Measurements from ENCODE around the gene TMPRSS6. TPM values are rescaled to one million over a fixed set of nuclear protein-coding genes. Genes with fewer than 3 reads are reported as not detected.
"Not testable (repeated sequence)": the region's sequence is repeated elsewhere in the genome, so short reads cannot be mapped to it uniquely, and the experiment has no call there.

Gene TMPRSS6
- total RNA-seq, 1 donor from 2014 or later = not detected

GRCh38 chr22:37075822-37076433 is 33.6 kb downstream of the TMPRSS6 start:
- intact Hi-C loops (cut with DNase I) = no loop called here
- no peak overlapping the region for H3K4me3 ChIP-seq
- no peaks in the 10 kb centered on the region for H3K9me3 ChIP-seq
- H3K27ac ChIP-seq = no peak overlapping the region
- no peak for DNase-seq (ENCODE audit: extremely low spot score in 2 of 2)
- TF ChIP-seq POLR2AphosphoS5 (IDR thresholded peaks at IDR 0.05; ENCODE audit: insufficient read depth in 1 of 2, low read depth in 1 of 2) = no peak
- no peak for TF ChIP-seq POLR2A (IDR thresholded peaks at IDR 0.05)
- TF ChIP-seq CTCF (IDR thresholded peaks at IDR 0.05) = no peak
- no peaks in the 10 kb centered on the region for H3K27me3 ChIP-seq
- H3K4me1 ChIP-seq = no peaks in the 10 kb centered on the region
- no peaks in the 10 kb centered on the region for H3K36me3 ChIP-seq

GRCh38 chr22:37075046-37075445 is 34.5 kb downstream of the TMPRSS6 start:
- no peaks in the 10 kb centered on the region for H3K27me3 ChIP-seq
- no peaks in the 10 kb centered on the region for H3K36me3 ChIP-seq
- no peaks in the 10 kb centered on the region for H3K9me3 ChIP-seq
- no peaks in the 10 kb centered on the region for H3K4me1 ChIP-seq
- no peak overlapping the region for H3K4me3 ChIP-seq
- DNase-seq (ENCODE audit: extremely low spot score in 2 of 2) = no peak
- TF ChIP-seq CTCF (IDR thresholded peaks at IDR 0.05) = no peak
- no peak for TF ChIP-seq POLR2AphosphoS5 (IDR thresholded peaks at IDR 0.05; ENCODE audit: insufficient read depth in 1 of 2, low read depth in 1 of 2)
- TF ChIP-seq POLR2A (IDR thresholded peaks at IDR 0.05) = no peak
- H3K27ac ChIP-seq = no peak overlapping the region
- intact Hi-C loops (cut with DNase I) = no loop called here

- no peaks in the 10 kb centered on the region for H3K4me1 ChIP-seq
- DNase-seq (ENCODE audit: extremely low spot score in 2 of 2) = no peak
- H3K36me3 ChIP-seq = no peaks in the 10 kb centered on the region
- H3K27me3 ChIP-seq = peaks cover 2% of the 10 kb centered on the region
- intact Hi-C loops (cut with DNase I) = no loop called here
- no peak overlapping the region for H3K27ac ChIP-seq
- TF ChIP-seq POLR2A (IDR thresholded peaks at IDR 0.05) (no peak), POLR2AphosphoS5 (IDR thresholded peaks at IDR 0.05; ENCODE audit: insufficient read depth in 1 of 2, low read depth in 1 of 2) (no peak), CTCF (IDR thresholded peaks at IDR 0.05) (no peak)
- H3K9me3 ChIP-seq = no peaks in the 10 kb centered on the region
- no peak overlapping the region for H3K4me3 ChIP-seq
These were observed 35.0 kb downstream of the TMPRSS6 start for GRCh38 chr22:37074537-37074936.

GRCh38 chr22:37072673-37073072 is 36.8 kb downstream of the TMPRSS6 start:
- intact Hi-C loops (cut with DNase I) = no loop called here
- DNase-seq (ENCODE audit: extremely low spot score in 2 of 2) = no peak

GRCh38 chr22:37071850-37072592 is 37.5 kb downstream of the TMPRSS6 start:
- intact Hi-C loops (cut with DNase I); H3K9me3 ChIP-seq; DNase-seq (ENCODE audit: extremely low spot score in 2 of 2); H3K27me3 ChIP-seq; H3K4me3 ChIP-seq; H3K4me1 ChIP-seq; H3K27ac ChIP-seq; H3K36me3 ChIP-seq: not testable (repeated sequence)

More at GRCh38 chr22:37072673-37073072, 36.8 kb downstream of the TMPRSS6 start:
- H3K36me3 ChIP-seq = no peaks in the 10 kb centered on the region
- H3K4me1 ChIP-seq = no peaks in the 10 kb centered on the region
- H3K4me3 ChIP-seq = no peak overlapping the region
- no peak overlapping the region for H3K27ac ChIP-seq
- no peak for TF ChIP-seq POLR2A (IDR thresholded peaks at IDR 0.05)
- no peak for TF ChIP-seq CTCF (IDR thresholded peaks at IDR 0.05)
- no peak for TF ChIP-seq POLR2AphosphoS5 (IDR thresholded peaks at IDR 0.05; ENCODE audit: insufficient read depth in 1 of 2, low read depth in 1 of 2)
- no peaks in the 10 kb centered on the region for H3K9me3 ChIP-seq
- peaks cover 10% of the 10 kb centered on the region for H3K27me3 ChIP-seq
